A549 treated with AZD9567 at 1 μM for 4 hours (cell line): ENCODE measurements around the gene TIMM17A. TPM values are rescaled to one million over a fixed set of nuclear protein-coding genes. Genes with fewer than 3 reads are reported as not detected.

Experiments used
- total RNA-seq: library from RNA; stranded (reverse); fragments of 200-300 nt; extraction: Qiagen RNA extraction; gene quantifications from 5 replicates; pipeline ENCODE4 v1.2.3, GENCODE V29; 2022; ENCODE audit not compliant: insufficient read depth

The TIMM17A gene
- 99.6 to 218 TPM (median 103 TPM) in 5 replicates for total RNA-seq

DNA sequence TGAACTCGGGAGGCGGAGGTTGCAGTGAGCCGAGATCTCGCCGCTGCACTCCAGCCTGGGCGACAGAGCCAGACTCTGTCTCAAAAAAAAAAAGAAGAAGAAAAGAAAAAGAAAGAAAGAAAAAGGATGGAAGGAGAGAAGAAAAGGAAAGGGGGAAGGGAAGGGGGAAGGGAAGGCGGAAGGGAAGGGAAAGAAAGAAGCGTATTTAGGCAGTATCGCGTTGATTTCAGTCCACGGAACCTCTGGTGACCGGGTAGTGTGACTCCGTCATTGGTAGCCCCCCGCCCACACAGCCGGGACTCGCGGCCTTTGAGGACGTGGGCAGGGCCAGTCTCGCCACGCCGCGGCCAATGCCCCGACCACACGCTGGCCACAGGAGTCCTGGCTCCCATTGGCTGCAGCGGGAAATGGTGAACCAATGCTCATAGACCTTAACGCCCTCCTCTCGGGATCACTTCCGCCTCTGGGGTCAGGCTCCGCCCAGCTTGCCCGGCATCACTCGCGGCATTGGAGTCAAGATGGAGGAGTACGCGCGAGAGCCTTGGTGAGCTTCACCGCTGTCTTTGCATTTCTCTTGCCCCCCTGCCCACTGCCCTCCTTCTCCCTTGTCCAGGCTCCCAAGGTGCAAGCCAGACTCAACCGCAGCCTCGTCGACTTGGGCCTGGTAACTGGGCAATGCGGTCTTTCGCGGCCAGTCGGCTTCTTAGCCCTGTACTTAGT is at the start of gene TIMM17A:
Gene TIMM17A (plus strand): TSS at position 495 of the 720 bp plus-strand sequence. CDS start 24 bp downstream, at position 519.

GRCh38 chr1:201946224-201946908 is 8.9 kb upstream of the TIMM17A start, which contains the start of gene LMOD1:
Gene LMOD1 (minus strand): TSS chr1:201946548. CDS start chr1:201946340, 208 bp downstream.

DNA sequence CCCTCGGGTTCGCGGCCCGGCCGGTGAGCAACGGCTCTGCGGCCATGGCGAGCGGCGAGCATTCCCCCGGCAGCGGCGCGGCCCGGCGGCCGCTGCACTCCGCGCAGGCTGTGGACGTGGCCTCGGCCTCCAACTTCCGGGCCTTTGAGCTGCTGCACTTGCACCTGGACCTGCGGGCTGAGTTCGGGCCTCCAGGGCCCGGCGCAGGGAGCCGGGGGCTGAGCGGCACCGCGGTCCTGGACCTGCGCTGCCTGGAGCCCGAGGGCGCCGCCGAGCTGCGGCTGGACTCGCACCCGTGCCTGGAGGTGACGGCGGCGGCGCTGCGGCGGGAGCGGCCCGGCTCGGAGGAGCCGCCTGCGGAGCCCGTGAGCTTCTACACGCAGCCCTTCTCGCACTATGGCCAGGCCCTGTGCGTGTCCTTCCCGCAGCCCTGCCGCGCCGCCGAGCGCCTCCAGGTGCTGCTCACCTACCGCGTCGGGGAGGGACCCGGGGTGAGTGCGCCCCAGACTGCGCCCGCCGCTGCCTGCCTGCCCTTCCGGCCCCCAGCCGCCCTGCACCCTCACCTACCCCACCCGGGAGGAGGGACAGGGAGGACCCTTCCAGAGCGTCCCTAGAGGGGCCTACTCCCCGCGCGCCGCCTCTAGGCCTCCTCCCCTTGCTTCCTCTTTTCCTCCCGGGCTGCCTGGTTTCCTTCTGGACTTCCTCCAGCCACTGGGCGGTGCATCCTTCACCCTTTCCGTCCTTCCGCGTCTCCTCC is 27.5 kb downstream of the TIMM17A start, which contains the start of gene RNPEP:
Gene RNPEP (plus strand): TSS at position 26 of the 757 bp plus-strand sequence. CDS start 19 bp downstream, at position 45.

DNA sequence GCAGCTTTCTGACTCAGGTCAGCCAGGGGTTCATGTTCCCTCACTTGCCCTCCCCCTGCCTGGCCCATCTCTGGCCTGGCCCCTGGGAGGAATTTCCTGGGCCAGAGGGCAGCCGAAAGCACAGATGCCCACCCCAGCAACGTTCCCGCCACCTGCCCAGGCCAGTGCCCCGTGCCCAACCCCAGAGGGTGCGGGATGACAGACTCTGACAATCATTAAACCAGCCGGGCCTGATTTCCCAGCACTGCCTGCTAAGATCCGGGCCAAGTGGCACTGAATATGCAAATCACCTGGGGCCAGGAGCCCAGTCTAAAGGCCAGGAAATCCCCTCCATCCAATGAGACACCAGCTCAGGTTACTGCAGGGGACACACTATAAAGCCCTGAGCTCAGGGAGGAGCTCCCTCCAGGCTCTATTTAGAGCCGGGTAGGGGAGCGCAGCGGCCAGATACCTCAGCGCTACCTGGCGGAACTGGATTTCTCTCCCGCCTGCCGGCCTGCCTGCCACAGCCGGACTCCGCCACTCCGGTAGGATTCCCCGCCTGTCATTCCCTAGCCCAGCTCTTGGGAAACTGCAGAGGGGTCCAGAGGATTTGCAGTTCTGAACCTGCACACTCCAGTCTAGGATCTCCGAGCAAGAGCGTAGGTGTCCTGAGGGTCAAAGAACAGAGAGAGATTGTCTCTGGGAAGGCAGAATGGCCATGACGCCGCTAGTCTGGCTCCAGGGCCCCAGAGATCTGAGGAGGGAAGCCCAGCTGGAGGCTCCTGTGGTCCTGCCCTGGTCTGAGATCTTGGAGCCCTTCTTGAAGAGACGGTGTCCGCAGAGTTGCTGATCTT is 55.1 kb downstream of the TIMM17A start, which contains the start of gene ELF3:
Gene ELF3 (plus strand): TSS at position 408 of the 836 bp plus-strand sequence. CDS start 550 bp downstream, outside the sequence.

Other genes with a start within 250 kb of the TIMM17A start
- 22.3 to 47.4 TPM (median 41.2 TPM) in 5 replicates for gene IPO9, start 126.3 kb upstream of the TIMM17A start, total RNA-seq
- gene SHISA4, start 66.6 kb upstream of the TIMM17A start, total RNA-seq = 6.7 to 18.2 TPM (median 14.9 TPM) in 5 replicates
- not detected in 5 replicates for gene LMOD1, start 9.0 kb upstream of the TIMM17A start, total RNA-seq
- 73.5 to 91.3 TPM (median 86.3 TPM) in 5 replicates for gene RNPEP, start 27.1 kb downstream of the TIMM17A start, total RNA-seq
- gene ELF3, start 55.1 kb downstream of the TIMM17A start, total RNA-seq = 61.0 to 169 TPM (median 152 TPM) in 5 replicates
- 0.07 to 0.14 TPM (median 0.11 TPM) in 4 of 5 replicates, not detected in the other for gene GPR37L1, start 167.4 kb downstream of the TIMM17A start, total RNA-seq
- 38.7 to 55.3 TPM (median 52.1 TPM) in 5 replicates for gene ARL8A, start 189.2 kb downstream of the TIMM17A start, total RNA-seq
- not detected in 5 replicates for gene PTPN7, start 205.1 kb downstream of the TIMM17A start, total RNA-seq
- gene LGR6, start 238.3 kb downstream of the TIMM17A start, total RNA-seq = 0.49 to 0.74 TPM (median 0.64 TPM) in 5 replicates